Kasumi-1 (cell line): Measurements from ENCODE around the gene ENTHD1.
"Not testable (repeated sequence)": the region's sequence is repeated elsewhere in the genome, so short reads cannot be mapped to it uniquely, and the experiment has no call there.

Experiments
- DNase-seq, 2 experiments: peaks; one replicate each; lab custom pipeline; 2025; lab: John Stamatoyannopoulos, UW

The ENTHD1 gene

DNA sequence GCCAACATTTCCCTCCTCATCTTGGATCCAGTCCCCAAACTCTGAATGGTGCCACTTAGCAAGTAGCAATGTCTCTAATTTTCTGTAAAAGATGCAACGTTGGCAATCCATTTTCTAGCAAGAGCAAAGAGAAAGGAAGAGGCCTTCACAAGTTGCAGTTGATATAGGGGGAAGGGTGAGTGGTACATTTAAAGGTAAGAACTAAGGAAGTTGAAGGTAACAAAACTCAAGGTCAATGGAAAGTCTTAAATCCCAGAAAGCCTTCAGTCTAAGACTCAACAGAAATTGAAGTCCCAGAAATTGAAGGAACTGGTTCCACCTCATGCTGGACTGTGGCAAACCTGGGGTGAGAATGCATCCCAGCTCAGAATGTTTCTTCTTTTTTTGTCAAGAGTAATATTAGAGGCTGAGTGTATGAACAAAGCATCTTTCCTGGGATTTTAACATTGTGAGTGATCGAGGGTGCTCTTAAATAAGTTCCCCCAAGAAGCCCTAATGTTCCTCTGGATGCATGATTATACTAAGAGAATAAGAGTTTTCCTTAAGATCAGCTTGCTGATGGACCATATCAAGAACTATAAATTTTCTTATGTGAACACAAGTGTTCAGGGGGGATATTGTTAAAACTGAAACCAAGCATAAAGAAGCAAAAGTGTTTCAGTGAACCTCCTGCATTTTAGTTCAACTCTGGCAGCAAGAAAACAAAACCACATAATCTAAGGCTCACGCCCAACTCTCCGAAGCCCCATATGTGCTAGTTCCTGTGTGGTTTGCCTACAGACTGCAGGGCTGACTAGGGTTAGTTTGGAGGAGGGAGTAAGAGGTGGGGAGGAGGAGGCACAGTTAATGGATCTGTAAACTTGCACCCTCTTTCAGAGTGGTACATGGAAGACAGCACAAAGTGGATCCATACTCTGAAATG, 7.0 kb upstream of the ENTHD1 start, which contains the start of gene GRAP2:
GRAP2 (plus strand) TSS at position 779 of the 922 bp plus-strand sequence. CDS start 46,023 bp downstream, outside the sequence.
- DNase-seq: peak; percentile 70 to 73

- peak; percentile 69 for DNase-seq
Observed at GRCh38 chr22:39898997-39899396, 5.4 kb upstream of the ENTHD1 start.

DNA sequence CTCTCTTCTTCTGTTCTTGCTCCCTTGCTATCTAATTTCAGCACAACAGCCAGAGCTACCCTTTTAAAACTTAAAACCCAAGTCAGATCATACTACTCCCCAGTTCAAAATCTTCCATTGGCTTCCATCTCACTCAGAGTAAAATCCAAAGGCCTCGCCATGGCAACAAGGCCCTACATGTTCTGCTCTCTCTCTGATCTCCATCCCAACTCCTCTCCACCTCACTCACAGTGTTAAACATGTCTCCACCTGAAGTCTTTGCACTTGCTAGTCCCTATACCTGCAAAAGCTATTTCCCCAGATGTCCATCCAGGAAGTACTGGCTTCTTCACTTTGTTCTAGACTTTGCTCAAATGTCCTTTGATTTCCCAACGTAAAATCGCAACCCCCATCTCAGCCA, 4.3 kb upstream of the ENTHD1 start:
- DNase-seq: no peak

- DNase-seq: no peak
Observed at GRCh38 chr22:39896313-39896996, 2.9 kb upstream of the ENTHD1 start.

DNA sequence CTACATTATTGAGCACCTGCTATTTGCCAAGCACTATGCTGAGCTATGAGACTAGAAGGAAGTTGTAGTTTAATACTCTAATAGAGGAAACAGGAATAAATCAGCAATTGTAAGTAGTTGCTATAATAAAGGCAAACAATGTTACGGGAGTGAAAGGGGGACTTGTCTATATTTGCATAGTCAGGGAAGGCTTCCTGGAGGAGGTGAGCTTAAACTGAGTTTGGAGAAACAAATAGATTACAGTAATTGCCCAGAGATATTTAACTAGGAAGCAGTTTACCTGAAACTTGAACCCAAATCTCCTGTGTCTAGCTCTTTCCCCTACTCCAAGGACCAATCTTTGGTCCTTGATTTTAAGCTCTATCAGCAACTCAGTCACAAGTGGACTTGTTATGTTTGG, 2.1 kb upstream of the ENTHD1 start:
- DNase-seq: no peak

DNA sequence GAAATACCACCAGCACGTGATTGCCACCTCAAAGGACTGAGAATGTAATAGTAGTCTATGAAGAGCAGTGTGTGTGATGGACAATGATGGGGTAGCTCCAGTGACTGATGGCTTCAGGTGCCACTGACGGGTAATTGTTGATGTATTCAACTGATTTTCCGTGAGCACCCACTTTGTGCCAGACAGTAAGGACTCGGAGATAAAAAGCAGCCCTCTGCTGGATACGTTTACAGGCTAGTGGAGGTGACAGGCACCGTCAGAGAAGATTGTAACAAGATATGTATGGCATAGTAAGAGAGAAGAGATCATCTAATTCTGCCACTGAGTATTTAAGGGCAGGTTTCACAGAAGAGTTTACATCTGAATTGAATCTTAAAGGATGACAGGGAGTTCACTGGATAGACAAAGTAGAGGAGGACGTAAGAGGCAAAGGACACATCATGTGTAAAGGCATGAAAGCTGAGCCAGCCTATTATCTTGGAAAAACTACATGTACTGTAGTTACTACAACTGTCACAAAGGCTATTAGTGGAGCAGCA, 1.1 kb upstream of the ENTHD1 start:
- no peak for DNase-seq

- not testable (repeated sequence) for DNase-seq
Observed at GRCh38 chr22:39889924-39890323, 3.6 kb downstream of the ENTHD1 start.

GRCh38 chr22:39883057-39883456, 10.5 kb downstream of the ENTHD1 start:
- no peak for DNase-seq

DNA sequence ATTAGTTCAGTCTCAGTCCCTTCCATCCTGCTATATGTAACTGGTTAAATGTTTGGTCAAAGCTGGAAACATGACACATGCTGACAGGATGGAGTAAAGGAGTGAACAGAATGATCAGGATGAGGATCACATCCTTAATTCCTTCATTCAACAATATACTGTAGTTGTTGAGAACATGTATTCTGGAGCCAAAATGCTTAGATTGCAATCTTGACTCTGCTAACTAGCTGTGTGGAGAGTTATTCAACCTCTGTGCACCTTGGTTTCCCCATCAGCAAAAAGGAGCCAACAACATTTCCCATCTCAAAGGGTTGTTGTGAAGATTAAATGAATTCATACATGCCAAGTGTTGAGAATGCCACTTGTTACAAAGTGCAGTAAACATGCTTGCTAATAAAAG, 12.8 kb downstream of the ENTHD1 start:
- no peak for DNase-seq

DNA sequence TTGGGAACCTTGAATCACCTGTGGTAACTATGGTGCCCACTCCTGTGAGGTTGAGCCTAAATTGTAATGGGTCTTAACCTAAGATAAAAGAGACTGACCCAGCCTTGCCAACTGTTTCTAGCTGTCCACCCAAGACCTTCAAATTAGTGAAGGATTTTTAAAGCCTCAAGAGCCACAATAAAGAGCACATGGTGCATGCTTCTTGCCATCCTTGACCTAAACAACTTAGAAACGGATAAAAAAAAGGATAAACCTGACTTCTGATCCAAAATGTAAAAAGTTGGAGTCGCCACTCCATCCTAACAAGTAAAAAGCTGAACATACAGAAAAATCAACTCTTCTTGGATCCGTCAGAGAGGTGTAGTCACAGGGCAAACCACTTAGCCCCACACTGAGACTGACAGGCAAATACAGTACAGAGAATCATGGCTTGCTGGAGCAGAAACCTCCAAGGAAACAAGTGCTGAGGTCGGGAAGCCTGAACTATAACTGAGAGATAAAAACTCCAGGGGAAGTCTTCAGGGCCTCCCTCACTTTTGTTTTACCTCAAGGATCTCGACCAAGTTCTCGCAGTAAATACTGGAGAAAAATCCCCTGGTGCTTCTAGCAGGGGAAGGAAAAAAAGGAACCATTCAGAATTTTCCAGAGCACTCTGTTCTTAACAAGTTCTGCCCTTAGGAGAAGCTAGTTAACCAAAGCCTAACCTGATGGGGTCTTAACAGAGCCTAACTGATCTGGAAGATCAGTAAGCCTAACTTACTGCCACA, 16.3 kb downstream of the ENTHD1 start:
- no peak for DNase-seq

DNA sequence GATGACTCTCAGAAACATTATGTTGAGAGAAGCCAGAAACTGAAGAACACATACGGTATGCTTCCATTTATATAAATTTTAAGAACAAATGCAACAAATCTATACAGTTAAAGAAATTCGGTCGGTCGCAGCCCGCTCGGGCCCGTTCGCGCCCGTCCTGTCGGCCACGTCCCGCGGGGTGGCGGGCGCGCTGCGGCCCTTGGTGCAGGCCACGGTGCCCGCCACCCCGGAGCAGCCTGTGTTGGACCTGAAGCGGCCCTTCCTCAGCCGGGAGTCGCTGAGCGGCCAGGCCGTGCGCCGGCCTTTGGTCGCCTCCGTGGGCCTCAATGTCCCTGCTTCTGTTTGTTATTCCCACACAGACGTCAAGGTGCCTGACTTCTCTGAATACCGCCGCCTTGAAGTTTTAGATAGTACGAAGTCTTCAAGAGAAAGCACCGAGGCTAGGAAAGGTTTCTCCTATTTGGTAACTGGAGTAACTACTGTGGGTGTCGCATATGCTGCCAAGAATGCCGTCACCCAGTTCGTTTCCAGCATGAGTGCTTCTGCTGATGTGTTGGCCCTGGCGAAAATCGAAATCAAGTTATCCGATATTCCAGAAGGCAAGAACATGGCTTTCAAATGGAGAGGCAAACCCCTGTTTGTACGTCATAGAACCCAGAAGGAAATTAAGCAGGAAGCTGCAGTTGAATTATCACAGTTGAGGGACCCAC, 18.2 kb downstream of the ENTHD1 start:
- not testable (repeated sequence) for DNase-seq

GRCh38 chr22:39873965-39874364, 19.6 kb downstream of the ENTHD1 start:
- DNase-seq: no peak

GRCh38 chr22:39872548-39872947, 21.0 kb downstream of the ENTHD1 start:
- DNase-seq: no peak

DNA sequence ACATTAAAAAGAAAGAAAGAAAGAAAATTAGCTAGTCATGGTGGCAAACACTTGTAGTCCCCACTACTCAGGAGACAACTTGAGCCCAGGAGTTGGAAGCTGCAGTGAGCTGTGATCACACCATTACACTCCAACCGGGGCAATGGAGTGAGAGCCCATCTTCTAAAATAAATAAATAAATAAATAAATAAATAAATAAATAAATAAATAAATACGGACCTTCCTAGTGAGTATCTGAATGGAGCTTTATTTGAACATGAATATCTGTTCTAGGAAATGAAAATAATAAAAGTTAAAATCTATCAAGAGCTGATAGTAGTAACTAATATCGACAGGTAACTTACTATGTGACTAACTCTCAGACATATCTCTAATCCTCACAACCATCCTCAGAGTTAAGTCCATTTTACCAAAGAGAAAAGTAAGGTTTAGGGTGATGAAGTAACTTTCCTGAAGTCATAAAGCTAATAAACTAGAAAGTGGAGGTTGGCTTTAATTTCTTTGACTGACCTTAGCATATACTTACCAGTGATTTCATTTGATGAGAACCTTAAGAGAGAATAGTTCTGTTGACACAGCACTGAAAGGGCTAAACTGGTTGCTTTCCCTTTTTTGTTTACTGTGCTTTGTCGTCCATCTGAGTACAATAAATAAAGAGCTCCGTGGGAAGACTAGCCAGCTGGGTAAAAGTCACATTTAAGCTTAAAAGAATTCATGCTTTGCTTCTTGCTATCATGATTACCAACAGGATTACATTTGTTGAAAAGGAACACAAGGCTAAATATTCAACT, 22.4 kb downstream of the ENTHD1 start:
- DNase-seq: no peak

DNA sequence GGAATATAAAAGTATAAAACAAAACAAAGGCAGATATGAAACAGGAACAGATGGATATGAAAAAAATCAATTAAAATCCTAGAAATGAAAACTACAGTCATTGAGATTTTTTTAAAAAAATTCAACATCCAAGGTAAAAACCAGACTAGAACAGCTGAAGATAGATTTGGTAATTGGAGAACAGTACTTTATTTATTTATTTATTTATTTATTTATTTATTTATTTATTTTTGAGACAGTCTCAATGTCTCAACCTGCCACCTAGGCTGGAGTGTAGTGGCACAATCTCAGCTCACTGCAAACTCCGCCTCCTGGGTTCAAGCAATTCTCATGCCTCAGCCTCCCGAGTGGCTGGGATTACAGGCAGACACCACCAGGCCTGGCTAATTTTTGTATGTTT, 23.8 kb downstream of the ENTHD1 start:
- not testable (repeated sequence) for DNase-seq

DNA sequence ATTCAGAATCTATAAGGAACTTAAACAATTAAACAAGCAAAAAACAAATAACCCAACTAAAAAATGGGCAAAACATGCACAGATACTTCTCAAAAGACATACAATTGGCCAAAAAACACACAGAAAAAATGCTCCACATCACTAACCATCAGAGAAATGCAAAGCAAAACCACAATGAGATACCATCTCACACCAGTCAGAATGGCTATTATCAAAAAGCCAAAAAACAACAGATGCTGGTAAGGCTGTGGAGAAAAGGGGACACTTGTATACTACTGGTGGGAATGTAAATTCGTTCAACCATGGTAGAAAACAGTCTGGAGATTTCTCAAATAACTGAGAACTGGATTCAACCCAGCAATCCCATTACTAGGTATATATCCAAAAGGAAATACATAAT, 24.8 kb downstream of the ENTHD1 start:
- DNase-seq: no peak

DNA sequence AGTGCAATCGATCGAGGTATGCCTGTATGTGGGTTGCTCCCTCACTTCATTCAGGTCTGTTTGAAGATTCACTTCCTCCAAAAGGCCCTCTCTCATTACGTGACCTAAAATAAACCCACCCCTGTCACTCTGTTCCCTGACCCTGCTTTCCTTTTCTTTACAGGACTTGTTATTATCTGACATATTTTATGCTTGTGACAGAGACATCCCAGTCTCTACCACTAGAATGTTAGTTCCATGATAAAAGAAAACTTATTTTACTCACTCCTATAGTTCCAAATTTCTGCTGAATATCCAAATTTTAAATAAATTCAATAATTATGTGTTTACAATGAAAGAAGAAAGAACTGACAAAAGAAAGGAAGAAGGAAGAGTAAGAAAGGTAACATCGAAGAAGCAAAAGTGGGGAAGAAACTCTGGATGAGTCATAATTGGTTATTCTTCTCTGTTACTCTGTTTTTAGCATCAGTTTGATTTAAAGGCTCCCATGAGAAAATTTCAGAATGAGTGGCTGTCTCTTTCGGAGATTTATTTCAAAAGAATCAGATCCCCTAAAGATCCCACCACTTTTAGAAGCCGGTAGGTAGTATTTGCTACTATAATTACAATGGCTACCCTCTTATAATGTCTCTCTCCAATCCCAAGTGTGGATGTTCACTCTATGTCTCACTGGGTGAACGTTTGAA, 33.5 kb downstream of the ENTHD1 start:
- DNase-seq: no peak

DNA sequence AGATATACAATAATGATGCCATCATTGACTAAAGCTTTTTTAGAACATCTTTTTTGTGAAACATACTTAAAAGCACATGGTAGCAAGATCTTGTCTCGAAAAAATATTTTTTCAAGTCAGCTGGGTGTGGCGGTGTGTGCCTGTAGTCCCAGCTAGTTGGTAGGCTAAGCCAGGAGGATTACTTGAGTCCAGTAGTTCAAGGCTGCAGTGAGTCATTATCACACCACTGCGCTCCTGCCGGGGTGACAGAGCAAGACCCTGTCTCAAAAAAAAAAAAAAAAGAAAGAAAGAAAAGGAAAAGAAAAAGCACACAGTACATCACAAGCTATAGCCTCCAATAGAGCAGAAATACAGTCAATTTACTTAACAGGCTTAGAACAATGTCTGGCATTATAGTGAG, 37.0 kb downstream of the ENTHD1 start:
- no peak for DNase-seq

DNA sequence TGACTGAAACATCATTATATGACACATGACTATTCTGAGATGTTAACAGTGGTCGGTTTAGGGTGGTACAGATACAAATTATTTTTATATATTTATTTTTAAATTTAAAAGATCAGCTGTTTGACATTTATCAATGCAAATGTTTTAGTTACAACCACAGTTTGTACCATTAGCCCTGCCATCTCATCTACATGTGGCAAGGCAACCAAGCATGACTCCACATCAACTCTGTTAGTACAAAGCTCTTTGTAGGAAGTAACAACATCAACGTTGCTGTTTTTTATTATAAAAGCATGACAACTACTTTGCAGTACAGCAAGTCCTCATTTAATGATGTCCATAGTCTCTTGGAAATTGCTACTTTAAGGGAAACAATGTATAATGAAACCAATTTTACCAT, 40.8 kb downstream of the ENTHD1 start:
- no peak for DNase-seq
